Brain microvascular endothelial cell (primary cell): ENCODE data around the gene CASP9.
"Not testable (repeated sequence)": the region's sequence is repeated elsewhere in the genome, so short reads cannot be mapped to it uniquely, and the experiment has no call there.

Experiments used
- DNase-seq: peaks from one replicate; pipeline ENCODE4 v3.0.0-alpha.2; 2020
- H3K27ac ChIP-seq: fragments of 250-450 bp; sonication (Bioruptor Pico); 2 replicates; pipeline ENCODE4 v1.5.1; 2020; ENCODE audit warnings: mild to moderate bottlenecking, moderate library complexity
- H3K27me3 ChIP-seq: fragments of 250-450 bp; sonication (Bioruptor Pico); replicated peaks from 2 replicates; pipeline ENCODE4 v1.5.1; 2020; ENCODE audit warnings: mild to moderate bottlenecking
- H3K36me3 ChIP-seq: fragments of 250-450 bp; sonication (Bioruptor Pico); replicated peaks from 2 replicates; pipeline ENCODE4 v1.5.1; 2020; ENCODE audit warnings: mild to moderate bottlenecking
- H3K4me3 ChIP-seq: 2 replicates; pipeline ENCODE4 v1.5.1; 2011; ENCODE audit warnings: low read depth, mild to moderate bottlenecking, control low read depth, low read length, moderate library complexity
- in situ Hi-C: cut with HindIII; loops from 2 replicates; pipeline ENCODE4 v1.10.0; 2017; ENCODE audit warnings: low sequenced_read_pairs, low pct_ligation_motif_present
- TF ChIP-seq, protein P1 (sequence below): IDR thresholded peaks from 2 replicates; pipeline ENCODE4 v1.5.1; 2011; ENCODE audit warnings: low read depth, mild to moderate bottlenecking, moderate library complexity, low read length, control low read depth, inconsistent platforms; ENCODE audit errors: missing control alignments

Gene CASP9

DNA sequence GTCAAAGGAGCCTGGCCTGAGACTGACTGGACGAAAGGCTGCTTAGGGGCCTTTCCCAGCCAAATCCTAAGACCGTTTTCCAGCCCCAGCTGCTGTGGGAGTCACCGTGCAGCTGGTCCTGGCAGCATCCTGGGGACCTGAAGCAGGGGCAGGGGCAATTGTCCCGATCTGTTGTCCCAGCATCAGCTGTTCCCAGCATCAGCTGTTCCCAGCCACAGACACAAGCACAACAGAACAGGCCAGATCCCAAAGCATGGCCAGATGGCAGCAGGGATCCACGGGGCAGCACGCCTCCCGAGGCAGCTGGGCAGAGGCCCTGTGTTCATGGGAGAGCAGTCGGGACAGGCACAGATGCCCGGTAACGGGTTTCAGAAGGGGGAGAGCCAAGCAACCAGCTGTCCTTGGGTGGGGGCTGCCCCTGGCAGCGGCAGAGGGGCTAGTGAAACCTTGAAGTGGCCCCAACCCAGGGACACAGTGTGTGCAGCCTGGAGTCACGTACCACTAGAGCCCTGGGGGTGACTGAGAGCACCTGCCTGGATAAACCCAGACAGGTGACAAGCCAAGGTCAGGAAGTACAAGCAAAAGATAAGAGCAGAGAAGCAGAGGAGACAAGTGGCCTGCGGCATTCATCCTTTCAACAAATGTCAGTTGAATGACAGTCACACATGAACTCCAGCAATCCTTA lies 34.8 kb downstream of the CASP9 start:
- no peak overlapping the region for H3K4me3 ChIP-seq
- in situ Hi-C loops = no loop called here
- no peak overlapping the region for H3K27ac ChIP-seq
- H3K36me3 ChIP-seq = no peaks in the 10 kb centered on the region
- no peaks in the 10 kb centered on the region for H3K27me3 ChIP-seq
- TF ChIP-seq, protein P1, sequence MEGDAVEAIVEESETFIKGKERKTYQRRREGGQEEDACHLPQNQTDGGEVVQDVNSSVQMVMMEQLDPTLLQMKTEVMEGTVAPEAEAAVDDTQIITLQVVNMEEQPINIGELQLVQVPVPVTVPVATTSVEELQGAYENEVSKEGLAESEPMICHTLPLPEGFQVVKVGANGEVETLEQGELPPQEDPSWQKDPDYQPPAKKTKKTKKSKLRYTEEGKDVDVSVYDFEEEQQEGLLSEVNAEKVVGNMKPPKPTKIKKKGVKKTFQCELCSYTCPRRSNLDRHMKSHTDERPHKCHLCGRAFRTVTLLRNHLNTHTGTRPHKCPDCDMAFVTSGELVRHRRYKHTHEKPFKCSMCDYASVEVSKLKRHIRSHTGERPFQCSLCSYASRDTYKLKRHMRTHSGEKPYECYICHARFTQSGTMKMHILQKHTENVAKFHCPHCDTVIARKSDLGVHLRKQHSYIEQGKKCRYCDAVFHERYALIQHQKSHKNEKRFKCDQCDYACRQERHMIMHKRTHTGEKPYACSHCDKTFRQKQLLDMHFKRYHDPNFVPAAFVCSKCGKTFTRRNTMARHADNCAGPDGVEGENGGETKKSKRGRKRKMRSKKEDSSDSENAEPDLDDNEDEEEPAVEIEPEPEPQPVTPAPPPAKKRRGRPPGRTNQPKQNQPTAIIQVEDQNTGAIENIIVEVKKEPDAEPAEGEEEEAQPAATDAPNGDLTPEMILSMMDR = no peak
- no peak for DNase-seq

DNA sequence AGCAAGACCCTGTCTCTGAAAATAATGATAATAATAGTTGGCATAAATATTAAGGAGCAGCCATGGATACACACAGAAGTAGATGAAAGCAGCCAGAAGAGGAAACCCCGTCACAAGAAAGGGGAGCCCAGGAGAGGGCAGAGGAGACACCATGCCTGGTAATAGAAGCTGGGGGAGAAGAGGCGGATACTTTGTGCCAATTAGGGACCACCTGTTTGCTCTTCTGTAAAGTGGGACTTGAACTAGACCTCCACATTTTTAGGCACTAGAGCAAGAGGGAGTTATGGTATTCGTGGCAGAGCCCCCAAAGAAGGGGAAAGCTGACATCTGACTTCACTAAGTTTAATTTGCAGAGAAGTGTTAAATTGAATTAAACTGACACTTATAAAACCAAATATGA lies 35.6 kb downstream of the CASP9 start:
- no peaks in the 10 kb centered on the region for H3K36me3 ChIP-seq
- no peak overlapping the region for H3K27ac ChIP-seq
- DNase-seq = no peak
- H3K27me3 ChIP-seq = no peaks in the 10 kb centered on the region
- TF ChIP-seq, protein P1 = no peak
- in situ Hi-C loops = no loop called here
- H3K4me3 ChIP-seq = no peak overlapping the region

DNA sequence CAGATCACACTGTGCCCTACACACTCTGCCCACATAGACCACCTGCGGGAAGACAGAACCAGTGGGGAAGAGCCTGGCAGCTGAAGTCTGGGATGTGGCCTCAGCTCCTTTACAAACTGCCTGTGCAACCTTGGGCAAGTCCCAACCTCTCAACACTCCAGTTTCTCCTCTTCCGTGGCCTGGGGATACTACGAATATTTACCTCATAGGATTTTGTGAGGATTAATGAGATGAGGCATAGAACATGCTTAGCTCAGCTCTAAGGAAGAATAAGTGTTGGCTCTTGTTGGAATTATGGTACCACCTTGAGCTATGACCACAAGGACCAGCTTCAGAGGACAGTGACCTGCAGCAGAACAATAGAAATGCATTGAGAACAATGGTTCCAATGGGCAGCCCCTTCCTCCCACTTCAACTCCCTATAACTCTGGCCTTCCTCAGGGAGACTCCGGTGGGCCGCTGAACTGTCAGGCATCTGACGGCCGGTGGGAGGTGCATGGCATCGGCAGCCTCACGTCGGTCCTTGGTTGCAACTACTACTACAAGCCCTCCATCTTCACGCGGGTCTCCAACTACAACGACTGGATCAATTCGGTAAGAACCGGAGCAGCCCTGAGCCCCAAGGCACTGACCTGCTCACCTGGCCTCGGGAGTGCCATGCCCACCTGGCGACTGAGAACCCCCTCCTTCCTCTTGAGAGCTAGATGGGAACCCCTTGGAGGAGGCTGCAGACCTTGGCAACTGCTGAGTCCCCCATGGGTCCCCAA lies 37.0 kb downstream of the CASP9 start:
- H3K27ac ChIP-seq, DNase-seq, H3K36me3 ChIP-seq, H3K27me3 ChIP-seq, H3K4me3 ChIP-seq, in situ Hi-C loops: not testable (repeated sequence)

DNA sequence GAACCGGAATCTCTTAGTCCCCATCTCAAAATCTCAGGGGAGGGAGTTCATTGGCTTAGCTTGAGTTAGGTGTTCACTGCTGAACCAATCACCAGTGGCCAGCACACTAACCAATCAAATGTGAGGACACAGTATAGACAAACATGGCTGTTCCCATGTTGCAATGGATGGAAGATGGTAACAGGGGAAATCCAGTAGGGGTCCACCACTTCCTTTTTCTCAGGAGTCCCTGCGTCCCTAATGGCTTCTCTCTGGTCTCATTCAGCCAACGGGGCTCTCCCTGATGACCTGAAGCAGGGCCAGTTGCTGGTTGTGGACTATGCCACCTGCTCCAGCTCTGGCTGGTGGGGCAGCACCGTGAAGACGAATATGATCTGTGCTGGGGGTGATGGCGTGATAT lies 38.4 kb downstream of the CASP9 start:
- in situ Hi-C loops = no loop called here
- Histone ChIP-seq H3K4me3 (no peak overlapping the region), H3K27ac (no peak overlapping the region), H3K27me3 (no peaks in the 10 kb centered on the region), H3K36me3 (no peaks in the 10 kb centered on the region)
- TF ChIP-seq, protein P1 = no peak
- DNase-seq = no peak

DNA sequence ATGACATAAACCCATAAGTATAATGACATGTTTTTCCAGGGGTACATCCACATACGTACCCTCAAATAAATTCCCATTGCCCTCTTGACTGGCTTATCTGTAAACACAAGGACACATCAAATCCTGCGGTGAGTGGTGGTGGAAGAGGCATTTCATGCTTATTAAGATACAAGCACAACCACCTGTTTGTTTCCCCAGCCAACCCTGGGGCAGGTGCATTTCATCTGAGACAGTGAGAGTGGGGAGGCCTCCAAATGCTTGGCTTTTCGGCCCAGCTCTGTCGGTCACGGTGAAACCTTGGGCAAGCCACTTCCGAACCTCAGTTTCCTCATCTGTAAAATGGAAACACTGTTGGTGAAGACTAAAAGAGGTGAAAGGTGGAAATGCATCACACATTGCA lies 39.6 kb downstream of the CASP9 start:
- H3K27me3 ChIP-seq, H3K36me3 ChIP-seq, H3K4me3 ChIP-seq, in situ Hi-C loops, H3K27ac ChIP-seq, DNase-seq: not testable (repeated sequence)

DNA sequence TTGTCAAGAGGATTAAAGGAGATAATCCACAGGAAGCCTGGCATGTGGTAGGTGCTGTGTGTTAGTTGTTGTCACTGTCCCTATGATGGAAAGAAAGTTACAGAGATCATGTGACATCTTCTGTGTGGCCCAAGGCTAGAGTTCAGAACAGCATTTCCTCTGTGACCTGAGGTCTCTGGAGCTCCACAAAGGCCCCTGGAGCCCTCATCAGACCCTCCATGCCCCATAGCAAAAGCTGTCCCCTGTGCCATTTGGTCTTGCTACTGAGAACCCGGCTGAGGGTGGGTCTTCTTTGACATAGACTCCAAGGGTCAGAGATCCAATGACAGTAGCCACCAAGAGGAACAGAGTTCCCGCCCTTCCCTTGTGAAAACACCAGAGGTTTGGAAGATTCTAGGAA lies 40.0 kb downstream of the CASP9 start:
- Histone ChIP-seq H3K27ac (no peak overlapping the region), H3K27me3 (no peaks in the 10 kb centered on the region), H3K36me3 (no peaks in the 10 kb centered on the region), H3K4me3 (no peak overlapping the region)
- in situ Hi-C loops = no loop called here
- TF ChIP-seq, protein P1 = no peak
- no peak for DNase-seq

DNA sequence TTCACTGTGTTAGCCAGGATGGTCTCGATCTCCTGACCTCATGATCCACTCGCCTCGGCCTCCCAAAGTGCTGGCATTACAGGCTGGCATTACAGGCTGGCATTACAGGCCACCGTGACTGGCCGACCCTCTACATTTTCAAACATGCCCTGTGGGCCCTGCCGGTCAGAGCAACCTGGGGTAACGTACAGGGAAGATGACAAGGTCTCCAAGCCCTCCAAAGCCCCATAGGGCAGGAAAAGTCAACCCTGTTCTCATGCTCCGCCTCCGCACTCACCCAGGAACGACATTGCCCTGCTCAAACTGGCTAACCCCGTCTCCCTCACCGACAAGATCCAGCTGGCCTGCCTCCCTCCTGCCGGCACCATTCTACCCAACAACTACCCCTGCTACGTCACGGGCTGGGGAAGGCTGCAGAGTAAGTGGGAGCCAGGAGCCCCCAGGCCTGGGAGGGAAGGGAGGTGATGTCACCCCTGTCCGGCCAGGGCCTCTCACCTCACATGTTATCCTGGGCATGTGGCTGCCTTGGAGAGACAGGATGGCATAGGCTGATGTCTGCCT lies 41.0 kb downstream of the CASP9 start:
- in situ Hi-C loops, H3K4me3 ChIP-seq, H3K36me3 ChIP-seq, H3K27me3 ChIP-seq, DNase-seq, H3K27ac ChIP-seq: not testable (repeated sequence)

DNA sequence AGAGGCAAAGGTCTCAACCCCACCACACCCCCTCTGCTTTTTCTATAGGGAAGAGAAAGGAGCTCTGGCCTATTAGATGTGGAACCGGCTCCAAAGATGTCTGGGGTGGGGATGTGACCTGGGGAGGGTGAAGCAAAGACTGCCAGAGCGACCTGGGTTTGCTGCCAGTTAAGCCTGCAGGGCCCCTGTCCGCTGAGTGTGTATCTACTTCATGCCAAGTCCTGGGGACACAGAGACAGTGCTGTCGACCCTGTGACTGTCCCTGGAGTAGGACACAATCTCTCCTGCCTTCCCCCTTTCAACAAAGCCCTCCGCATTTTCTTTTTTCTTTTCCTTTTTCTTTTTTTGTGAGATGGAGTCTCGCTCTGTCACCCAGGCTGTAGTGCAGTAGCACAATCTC lies 41.6 kb downstream of the CASP9 start:
- H3K27me3 ChIP-seq, DNase-seq, in situ Hi-C loops, H3K4me3 ChIP-seq, H3K36me3 ChIP-seq, H3K27ac ChIP-seq: not testable (repeated sequence)
